ENCODE measurements around the gene PLEKHG4. TPM values are rescaled to one million over a fixed set of nuclear protein-coding genes. Genes with fewer than 3 reads are reported as not detected.

PLEKHG4 gene
- 11.2 to 17.2 TPM (median 15.7 TPM) in 5 replicates for total RNA-seq (2022; extraction: Qiagen RNA extraction; ENCODE audit: low read depth)

GRCh38 chr16:67279296-67280089, at the start of gene PLEKHG4:
Gene PLEKHG4, plus strand, starts transcription at chr16:67279532. Its CDS starts 513 bp downstream, at chr16:67280045.

GRCh38 chr16:67247192-67248072, 31.9 kb upstream of the PLEKHG4 start, which contains the start of gene FHOD1:
Gene FHOD1, minus strand, starts transcription at chr16:67247481. Its CDS starts 71 bp downstream, at chr16:67247410.

GRCh38 chr16:67248401-67249177, 30.7 kb upstream of the PLEKHG4 start, which contains the start of gene SLC9A5:
Gene SLC9A5, plus strand, starts transcription at chr16:67248979. Its CDS starts 36 bp downstream, at chr16:67249015.

GRCh38 chr16:67326472-67327309, 47.4 kb downstream of the PLEKHG4 start, which contains the start of the genes KCTD19 and LRRC36:
Gene KCTD19, minus strand, starts transcription at chr16:67326741. Its CDS starts 34 bp downstream, at chr16:67326707.
Gene LRRC36, plus strand, starts transcription at chr16:67326815. Its CDS starts 48 bp downstream, at chr16:67326863.

Other genes with a start within 250 kb of the PLEKHG4 start
- 22.9 to 28.3 TPM (median 25.1 TPM) in 5 replicates for gene PHAF1, start 169.6 kb upstream of the PLEKHG4 start, total RNA-seq (2022; extraction: Qiagen RNA extraction; ENCODE audit: low read depth)
- gene B3GNT9, start 128.5 kb upstream of the PLEKHG4 start, total RNA-seq (2022; extraction: Qiagen RNA extraction; ENCODE audit: low read depth): 6.2 to 10.8 TPM (median 8.8 TPM) in 5 replicates
- 8.5 to 23.1 TPM (median 20.9 TPM) in 5 replicates for gene TRADD, start 119.6 kb upstream of the PLEKHG4 start, total RNA-seq (2022; extraction: Qiagen RNA extraction; ENCODE audit: low read depth)
- 4.4 to 12.7 TPM (median 9.8 TPM) in 5 replicates for gene FBXL8, start 119.6 kb upstream of the PLEKHG4 start, total RNA-seq (2022; extraction: Qiagen RNA extraction; ENCODE audit: low read depth)
- gene HSF4, start 114.8 kb upstream of the PLEKHG4 start, total RNA-seq (2022; extraction: Qiagen RNA extraction; ENCODE audit: low read depth): 10.2 to 23.3 TPM (median 14.8 TPM) in 5 replicates
- 54.6 to 75.8 TPM (median 68.3 TPM) in 5 replicates for gene NOL3, start 109.0 kb upstream of the PLEKHG4 start, total RNA-seq (2022; extraction: Qiagen RNA extraction; ENCODE audit: low read depth)
- 3.7 to 7.9 TPM (median 6.9 TPM) in 5 replicates for gene MATCAP1, start 95.6 kb upstream of the PLEKHG4 start, total RNA-seq (2022; extraction: Qiagen RNA extraction; ENCODE audit: low read depth)
- gene EXOC3L1, start 89.4 kb upstream of the PLEKHG4 start, total RNA-seq (2022; extraction: Qiagen RNA extraction; ENCODE audit: low read depth): 0.07 to 0.27 TPM (median 0.27 TPM) in 3 of 5 replicates, not detected in the others
- 64.0 to 101 TPM (median 98.3 TPM) in 5 replicates for gene E2F4, start 87.4 kb upstream of the PLEKHG4 start, total RNA-seq (2022; extraction: Qiagen RNA extraction; ENCODE audit: low read depth)
- 0.61 to 1.9 TPM (median 1.3 TPM) in 5 replicates for gene ELMO3, start 80.4 kb upstream of the PLEKHG4 start, total RNA-seq (2022; extraction: Qiagen RNA extraction; ENCODE audit: low read depth)
- gene TMEM208, start 52.4 kb upstream of the PLEKHG4 start, total RNA-seq (2022; extraction: Qiagen RNA extraction; ENCODE audit: low read depth): 78.6 to 99.6 TPM (median 92.1 TPM) in 5 replicates
- 34.5 to 67.0 TPM (median 52.3 TPM) in 5 replicates for gene FHOD1, start 32.1 kb upstream of the PLEKHG4 start, total RNA-seq (2022; extraction: Qiagen RNA extraction; ENCODE audit: low read depth)
- 1.0 to 2.1 TPM (median 1.6 TPM) in 5 replicates for gene SLC9A5, start 30.6 kb upstream of the PLEKHG4 start, total RNA-seq (2022; extraction: Qiagen RNA extraction; ENCODE audit: low read depth)
- gene KCTD19, start 47.2 kb downstream of the PLEKHG4 start, total RNA-seq (2022; extraction: Qiagen RNA extraction; ENCODE audit: low read depth): 0.06 to 0.45 TPM in 2 of 5 replicates, not detected in the others
- 0.21 to 0.41 TPM in 2 of 5 replicates, not detected in the others for gene LRRC36, start 47.3 kb downstream of the PLEKHG4 start, total RNA-seq (2022; extraction: Qiagen RNA extraction; ENCODE audit: low read depth)
- gene TPPP3, start 114.0 kb downstream of the PLEKHG4 start, total RNA-seq (2022; extraction: Qiagen RNA extraction; ENCODE audit: low read depth): 7.5 to 12.4 TPM (median 12.3 TPM) in 5 replicates
- gene ZDHHC1, start 136.9 kb downstream of the PLEKHG4 start, total RNA-seq (2022; extraction: Qiagen RNA extraction; ENCODE audit: low read depth): 3.7 to 7.1 TPM (median 5.9 TPM) in 5 replicates
- 1.4 to 1.7 TPM (median 1.6 TPM) in 5 replicates for gene HSD11B2, start 151.6 kb downstream of the PLEKHG4 start, total RNA-seq (2022; extraction: Qiagen RNA extraction; ENCODE audit: low read depth)
- 97.6 to 117 TPM (median 109 TPM) in 5 replicates for gene ATP6V0D1, start 201.6 kb downstream of the PLEKHG4 start, total RNA-seq (2022; extraction: Qiagen RNA extraction; ENCODE audit: low read depth)
- not detected in 5 replicates for gene AGRP, start 204.0 kb downstream of the PLEKHG4 start, total RNA-seq (2022; extraction: Qiagen RNA extraction; ENCODE audit: low read depth)
- 28.9 to 50.3 TPM (median 43.1 TPM) in 5 replicates for gene RIPOR1, start 249.3 kb downstream of the PLEKHG4 start, total RNA-seq (2022; extraction: Qiagen RNA extraction; ENCODE audit: low read depth)